GM04504 (cell line): ENCODE results near the gene PITPNM1.
"Not testable (repeated sequence)": the region's sequence is repeated elsewhere in the genome, so short reads cannot be mapped to it uniquely, and the experiment has no call there.

ENCODE experiments used
- DNase-seq: peaks from one replicate; pipeline ENCODE4 v3.0.0-alpha.2; 2012; ENCODE audit warnings: low read depth

PITPNM1 gene

GRCh38 chr11:67504950-67505581 is at the start of gene PITPNM1:
PITPNM1 (minus strand) TSS chr11:67505363; CDS start chr11:67504180, 1,183 bp downstream.
- no peak for DNase-seq

DNA sequence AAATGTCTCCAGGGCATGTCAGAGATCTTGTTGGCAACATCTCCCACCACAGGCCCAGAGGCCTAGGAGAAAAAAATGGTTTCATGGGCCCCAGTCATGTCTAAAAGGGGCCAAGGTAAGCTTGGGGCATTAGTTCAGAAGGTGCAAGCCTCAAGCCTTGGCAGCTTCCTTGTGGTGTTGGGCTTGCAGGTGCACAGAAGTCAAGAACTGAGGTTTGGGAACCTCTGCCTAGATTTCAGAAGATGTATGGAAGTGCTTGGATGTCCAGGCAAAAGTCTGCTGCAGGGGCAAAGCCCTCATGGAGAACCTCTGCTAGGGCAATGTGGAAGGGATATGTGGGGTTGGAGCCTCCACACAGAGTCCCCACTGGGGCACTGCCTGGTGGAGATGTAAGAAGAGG is 46.5 kb upstream of the PITPNM1 start:
- not testable (repeated sequence) for DNase-seq

- no peak for DNase-seq
Observed at GRCh38 chr11:67551127-67551526, 46.0 kb upstream of the PITPNM1 start.

DNA sequence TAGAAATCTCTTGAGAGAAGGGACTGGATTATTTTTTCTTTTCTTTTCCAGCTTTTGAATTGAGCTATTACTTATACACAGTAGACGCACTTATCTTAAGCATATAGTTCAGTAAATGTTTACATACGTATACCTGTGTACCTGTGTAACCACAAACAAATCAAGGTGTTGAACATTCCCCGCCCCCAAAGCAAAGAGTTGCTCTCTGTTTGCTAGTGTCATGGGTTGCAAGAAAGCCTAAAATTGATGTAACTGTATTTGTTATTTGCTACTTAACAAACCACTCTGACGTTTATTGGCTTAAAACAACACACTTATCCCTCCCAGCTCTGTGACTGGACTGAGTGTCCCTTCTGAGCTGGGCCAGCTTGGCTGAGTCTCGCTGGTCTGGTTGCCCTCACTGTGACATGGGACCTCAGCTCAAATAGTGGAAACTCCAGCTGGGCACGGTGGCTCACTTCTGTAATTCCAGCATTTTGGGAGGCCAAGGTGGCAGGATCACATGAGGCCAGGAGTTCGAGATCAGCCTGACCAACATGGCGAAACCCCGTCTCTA is 43.5 kb upstream of the PITPNM1 start:
- DNase-seq = no peak

GRCh38 chr11:67548112-67548511 is 42.9 kb upstream of the PITPNM1 start:
- not testable (repeated sequence) for DNase-seq

DNA sequence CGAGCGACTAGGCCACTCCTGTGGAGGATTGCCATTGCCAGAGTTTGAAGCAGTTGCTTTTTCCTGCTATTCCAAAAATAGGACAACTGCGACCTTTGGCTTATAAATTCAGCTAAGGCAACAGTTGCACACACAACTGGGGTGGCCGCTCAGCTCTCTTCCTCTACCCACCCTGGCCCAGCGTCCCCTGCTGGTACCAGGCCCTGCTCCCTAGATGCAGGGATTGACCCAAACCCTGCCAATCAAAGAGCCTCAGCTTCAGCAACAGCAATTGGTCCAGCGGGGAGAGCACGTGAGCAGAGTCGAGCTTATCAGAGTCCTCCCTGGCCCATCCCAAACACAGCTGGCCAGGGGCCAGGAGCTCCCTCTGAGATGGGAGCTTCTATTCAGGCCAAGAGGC is 40.1 kb upstream of the PITPNM1 start:
- DNase-seq = no peak

GRCh38 chr11:67544616-67545242 is 39.6 kb upstream of the PITPNM1 start:
- DNase-seq = no peak

GRCh38 chr11:67543585-67543984 is 38.4 kb upstream of the PITPNM1 start:
- DNase-seq = no peak

DNA sequence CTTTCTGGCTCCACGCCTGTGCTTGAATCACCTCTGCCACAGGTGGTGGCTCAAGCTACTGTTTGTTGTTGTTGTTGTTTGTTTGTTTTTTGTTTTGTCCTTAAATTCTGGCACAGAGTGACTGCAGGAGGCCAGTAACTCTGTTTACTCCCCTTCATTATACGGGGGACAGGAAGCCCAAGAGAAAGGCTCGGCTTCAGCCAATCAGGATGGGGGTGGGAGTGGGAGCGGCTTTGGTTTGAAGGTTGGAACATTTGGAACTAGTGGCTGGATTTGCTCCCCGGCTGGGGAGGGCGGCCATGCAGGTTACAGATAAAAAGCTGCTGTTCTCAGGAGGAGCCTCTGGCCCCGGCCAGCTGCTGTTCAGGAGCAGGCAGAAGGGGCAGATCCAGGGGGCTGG is 37.8 kb upstream of the PITPNM1 start:
- DNase-seq = no peak

- DNase-seq = no peak
Observed at GRCh38 chr11:67542169-67542568, 37.0 kb upstream of the PITPNM1 start.

DNA sequence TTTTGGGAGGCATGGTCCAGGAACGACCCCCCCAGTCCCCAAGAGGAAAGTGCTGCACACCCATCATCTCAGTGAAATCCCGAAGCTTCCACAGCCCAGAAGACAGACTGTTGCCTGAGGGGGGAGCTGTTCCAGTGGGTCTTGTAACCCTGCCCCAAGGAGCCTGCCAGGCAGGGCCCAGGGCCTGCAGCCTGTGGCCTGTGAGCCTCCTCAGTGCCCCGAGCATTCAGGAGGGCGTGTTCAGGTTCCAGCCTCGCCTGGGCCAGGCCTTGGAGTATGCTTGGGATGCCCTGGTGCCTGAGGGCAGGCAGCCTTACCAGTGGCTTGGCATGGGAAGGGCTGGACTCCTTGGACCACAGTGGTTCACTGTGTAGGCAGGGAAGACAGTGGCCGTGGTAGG is 36.0 kb upstream of the PITPNM1 start:
- DNase-seq = no peak

DNA sequence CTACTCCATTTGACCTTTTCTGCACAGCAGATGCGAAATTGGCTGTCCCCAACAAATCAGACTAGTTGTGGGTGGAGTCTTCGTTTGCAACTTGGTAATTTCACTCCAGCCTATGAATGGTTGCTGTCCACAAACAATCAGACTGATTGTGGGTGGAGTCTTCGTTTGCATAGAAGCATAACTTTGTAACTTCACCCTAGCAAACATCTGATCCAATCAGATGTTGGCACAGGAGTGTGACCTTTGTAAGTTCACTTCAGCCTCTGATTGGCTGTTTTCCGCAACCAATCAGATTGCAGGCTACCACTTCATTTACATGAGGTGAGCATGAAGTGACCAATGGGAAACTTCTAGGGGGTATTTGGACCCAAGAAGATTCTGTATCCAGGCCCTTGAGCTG is 34.4 kb upstream of the PITPNM1 start:
- no peak for DNase-seq

- DNase-seq = no peak
Observed at GRCh38 chr11:67538823-67539505, 33.8 kb upstream of the PITPNM1 start.

- no peak for DNase-seq
Observed at GRCh38 chr11:67538306-67538705, 33.1 kb upstream of the PITPNM1 start.

GRCh38 chr11:67535561-67535960 is 30.4 kb upstream of the PITPNM1 start:
- DNase-seq = no peak

GRCh38 chr11:67534070-67534679 is 29.0 kb upstream of the PITPNM1 start:
- no peak for DNase-seq

GRCh38 chr11:67532889-67533288 is 27.7 kb upstream of the PITPNM1 start:
- no peak for DNase-seq

GRCh38 chr11:67530282-67530592 is 25.1 kb upstream of the PITPNM1 start:
- DNase-seq = no peak

- no peak for DNase-seq
Observed at GRCh38 chr11:67528376-67528775, 23.2 kb upstream of the PITPNM1 start.

GRCh38 chr11:67525275-67525976 is 20.3 kb upstream of the PITPNM1 start:
- DNase-seq = no peak

GRCh38 chr11:67524480-67524808 is 19.3 kb upstream of the PITPNM1 start:
- DNase-seq = no peak
